ACC112 (cell line): ENCODE results near the gene SYF2.
"Not testable (repeated sequence)": the region's sequence is repeated elsewhere in the genome, so short reads cannot be mapped to it uniquely, and the experiment has no call there.

Experiments used
- H2AFZ ChIP-seq: fragments of 200-600 bp; sonication (generic); one replicate; pipeline ENCODE4 v1.6.0; 2017; ENCODE audit warnings: antibody characterized with exemption, low read length; ENCODE audit not compliant: unreplicated experiment
- H3K27ac ChIP-seq: fragments of 200-600 bp; sonication (generic); 2 replicates; pipeline ENCODE4 v1.5.1; 2014; ENCODE audit warnings: low read depth, mild to moderate bottlenecking, antibody characterized with exemption, low read length, moderate library complexity
- H3K27me3 ChIP-seq: fragments of 200-600 bp; sonication (generic); 2 replicates; pipeline ENCODE4 v1.6.1; 2014; ENCODE audit warnings: mild to moderate bottlenecking, antibody characterized with exemption, low read length, moderate library complexity, mixed read lengths; ENCODE audit not compliant: insufficient read depth
- H3K36me3 ChIP-seq: fragments of 200-600 bp; sonication (generic); 2 replicates; pipeline ENCODE4 v1.6.1; 2016; ENCODE audit warnings: mild to moderate bottlenecking, antibody characterized with exemption, low read length, moderate library complexity, mixed read lengths; ENCODE audit not compliant: insufficient read depth
- H3K4me1 ChIP-seq: fragments of 200-600 bp; sonication (generic); one replicate; pipeline ENCODE4 v1.6.1; 2016; ENCODE audit warnings: low read length, mixed read lengths; ENCODE audit not compliant: insufficient read depth, unreplicated experiment, control insufficient read depth
- H3K4me3 ChIP-seq: fragments of 200-600 bp; sonication (generic); 2 replicates; pipeline ENCODE4 v1.5.1; 2014; ENCODE audit warnings: mild to moderate bottlenecking, low read depth, low read length
- H3K79me2 ChIP-seq: fragments of 200-600 bp; sonication (generic); one replicate; pipeline ENCODE4 v1.6.0; 2016; ENCODE audit warnings: low read length; ENCODE audit not compliant: control insufficient read depth, unreplicated experiment, insufficient read depth

SYF2 gene

GRCh38 chr1:25260336-25260735 lies 28.0 kb upstream of the SYF2 start:
- H3K36me3 ChIP-seq, H3K27me3 ChIP-seq, H2AFZ ChIP-seq, H3K4me1 ChIP-seq: not testable (repeated sequence)
- Histone ChIP-seq H3K27ac (peak overlapping the region; percentile 88), H3K4me3 (peak overlapping the region; percentile 32; the same call in 1 of the 2 replicates), H3K79me2 (peaks cover 11% of the 10 kb centered on the region)

DNA sequence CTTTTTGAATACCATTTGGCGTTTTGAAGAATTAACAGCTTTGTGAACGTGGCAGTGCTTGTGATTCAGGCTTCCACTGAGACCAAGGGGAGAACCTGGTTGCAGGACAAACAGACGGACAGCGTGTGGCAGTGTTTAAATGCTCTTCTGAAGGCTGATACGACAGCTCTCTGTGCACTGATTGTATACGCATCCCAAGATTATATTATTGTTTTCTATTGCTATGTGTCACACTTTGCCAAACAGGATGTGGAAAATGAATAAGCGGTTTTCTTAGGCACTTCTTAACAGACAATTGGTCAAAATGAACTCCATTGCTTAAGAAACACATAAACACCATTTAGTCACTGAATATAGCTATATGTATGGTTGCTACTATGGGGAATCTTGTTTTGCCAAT lies 27.5 kb upstream of the SYF2 start:
- Histone ChIP-seq H3K4me3 (peak overlapping the region; percentile 32; the same call in 1 of the 2 replicates), H3K27ac (peak overlapping the region; percentile 88), H3K79me2 (peaks cover 11% of the 10 kb centered on the region)
- not testable (repeated sequence) for H3K4me1 ChIP-seq, H3K36me3 ChIP-seq, H3K27me3 ChIP-seq, H2AFZ ChIP-seq

- Histone ChIP-seq H3K27me3 (no peaks in the 10 kb centered on the region), H3K36me3 (no peaks in the 10 kb centered on the region), H3K27ac (no peak overlapping the region), H3K79me2 (peaks cover 7% of the 10 kb centered on the region), H3K4me1 (peaks cover 11% of the 10 kb centered on the region), H3K4me3 (no peak overlapping the region), H2AFZ (no peak overlapping the region)
Observed at GRCh38 chr1:25257196-25257595, 24.9 kb upstream of the SYF2 start.

DNA sequence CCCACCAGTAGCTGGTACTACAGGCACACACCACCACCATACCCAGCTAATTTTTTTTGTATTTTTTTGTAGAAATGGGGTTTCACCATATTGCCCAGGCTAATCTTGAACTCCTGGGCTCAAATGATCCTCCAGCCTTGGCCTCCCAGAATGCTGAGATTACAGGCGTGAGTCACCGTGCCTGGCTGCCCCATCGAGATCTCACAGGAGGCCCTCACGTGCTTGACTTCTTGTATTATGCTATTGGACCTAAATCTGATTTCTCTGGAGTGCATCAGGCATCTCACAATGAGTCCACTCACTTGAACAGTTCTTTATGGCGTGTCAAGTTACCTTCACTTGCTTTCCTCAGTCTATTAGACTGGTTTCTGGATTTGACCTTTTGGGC lies 24.3 kb upstream of the SYF2 start:
- Histone ChIP-seq H3K27me3 (no peaks in the 10 kb centered on the region), H3K79me2 (peaks cover 7% of the 10 kb centered on the region), H3K4me1 (peaks cover 11% of the 10 kb centered on the region), H3K4me3 (no peak overlapping the region), H3K36me3 (no peaks in the 10 kb centered on the region), H2AFZ (no peak overlapping the region), H3K27ac (no peak overlapping the region)

DNA sequence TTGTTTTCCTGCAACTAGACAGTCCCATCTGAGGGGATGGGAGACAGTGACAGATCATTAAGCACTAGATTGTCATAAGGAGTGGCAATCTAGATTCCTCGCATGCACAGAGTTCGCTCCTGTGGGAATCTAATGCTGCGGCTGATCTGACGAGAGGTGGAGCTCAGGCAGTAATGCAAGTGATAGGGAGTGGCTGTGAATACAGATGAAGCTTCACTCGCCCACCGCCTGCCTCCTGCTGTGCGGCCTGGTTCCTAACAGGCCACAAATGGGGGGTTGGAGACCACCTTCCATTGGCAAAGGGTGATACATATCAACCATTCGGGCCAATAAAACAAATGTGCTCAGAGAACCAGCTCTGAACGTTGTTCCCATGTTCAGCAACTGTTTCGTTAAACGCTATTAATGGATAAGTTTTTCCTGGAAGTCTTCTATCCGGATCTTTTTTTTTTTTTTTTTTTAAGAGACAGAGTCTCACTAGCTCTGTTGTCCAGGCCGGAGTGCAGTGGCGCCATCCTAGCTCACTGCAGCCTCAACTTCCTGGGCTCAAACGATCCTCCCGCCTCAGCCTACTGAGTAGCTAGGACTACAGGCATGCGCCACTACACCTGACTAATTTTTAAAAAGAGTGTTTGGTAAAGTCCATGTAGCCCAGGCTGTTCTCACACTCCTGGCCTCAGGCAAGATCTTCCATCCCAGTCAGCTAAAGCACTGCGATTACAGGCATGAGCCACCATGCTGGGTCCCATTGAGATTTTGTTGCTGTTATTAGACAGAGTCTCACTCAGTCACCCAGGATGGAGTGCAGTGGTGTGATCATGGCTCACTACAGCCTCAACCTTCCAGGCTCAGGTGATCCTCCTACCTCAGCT lies 23.6 kb upstream of the SYF2 start:
- H3K4me1 ChIP-seq: peaks cover 11% of the 10 kb centered on the region
- H3K27ac ChIP-seq: no peak overlapping the region
- H3K36me3 ChIP-seq: no peaks in the 10 kb centered on the region
- peaks cover 7% of the 10 kb centered on the region for H3K79me2 ChIP-seq
- no peak overlapping the region for H2AFZ ChIP-seq
- no peaks in the 10 kb centered on the region for H3K27me3 ChIP-seq
- H3K4me3 ChIP-seq: no peak overlapping the region

DNA sequence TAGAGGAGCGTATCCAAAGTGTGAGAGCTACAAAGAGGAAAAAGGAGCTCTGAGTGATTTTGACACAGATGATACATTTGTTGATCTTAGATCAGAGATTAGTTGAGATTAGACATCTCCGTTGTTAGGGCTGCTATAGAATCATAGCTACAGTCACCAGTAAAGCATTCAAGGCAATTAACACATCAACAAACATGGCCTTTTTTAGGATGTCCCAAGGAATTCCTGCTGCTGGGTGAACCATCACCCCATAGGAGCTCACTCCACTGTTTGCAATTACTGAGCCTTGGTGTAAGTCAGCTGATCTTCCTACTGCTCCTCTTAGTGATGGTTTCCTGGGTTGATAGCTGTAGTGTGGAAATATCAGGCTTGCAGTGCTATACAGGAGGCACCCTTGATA lies 21.6 kb upstream of the SYF2 start:
- no peak overlapping the region for H3K4me3 ChIP-seq
- H3K27ac ChIP-seq: 0 out of 2 replicates have a peak overlapping the region, but pooled peaks have one; percentile 32
- peaks cover 4% of the 10 kb centered on the region for H3K4me1 ChIP-seq
- no peaks in the 10 kb centered on the region for H3K27me3 ChIP-seq
- no peak overlapping the region for H2AFZ ChIP-seq
- H3K36me3 ChIP-seq: no peaks in the 10 kb centered on the region
- H3K79me2 ChIP-seq: peaks cover 7% of the 10 kb centered on the region

GRCh38 chr1:25247829-25248754 lies 15.8 kb upstream of the SYF2 start:
- H3K4me1 ChIP-seq: peaks cover 22% of the 10 kb centered on the region
- peak overlapping the region; percentile 67 for H2AFZ ChIP-seq
- no peaks in the 10 kb centered on the region for H3K27me3 ChIP-seq
- H3K4me3 ChIP-seq: peak overlapping the region; percentile 97
- H3K79me2 ChIP-seq: peaks cover 41% of the 10 kb centered on the region
- H3K27ac ChIP-seq: peak overlapping the region; percentile 61
- peaks cover 26% of the 10 kb centered on the region for H3K36me3 ChIP-seq

DNA sequence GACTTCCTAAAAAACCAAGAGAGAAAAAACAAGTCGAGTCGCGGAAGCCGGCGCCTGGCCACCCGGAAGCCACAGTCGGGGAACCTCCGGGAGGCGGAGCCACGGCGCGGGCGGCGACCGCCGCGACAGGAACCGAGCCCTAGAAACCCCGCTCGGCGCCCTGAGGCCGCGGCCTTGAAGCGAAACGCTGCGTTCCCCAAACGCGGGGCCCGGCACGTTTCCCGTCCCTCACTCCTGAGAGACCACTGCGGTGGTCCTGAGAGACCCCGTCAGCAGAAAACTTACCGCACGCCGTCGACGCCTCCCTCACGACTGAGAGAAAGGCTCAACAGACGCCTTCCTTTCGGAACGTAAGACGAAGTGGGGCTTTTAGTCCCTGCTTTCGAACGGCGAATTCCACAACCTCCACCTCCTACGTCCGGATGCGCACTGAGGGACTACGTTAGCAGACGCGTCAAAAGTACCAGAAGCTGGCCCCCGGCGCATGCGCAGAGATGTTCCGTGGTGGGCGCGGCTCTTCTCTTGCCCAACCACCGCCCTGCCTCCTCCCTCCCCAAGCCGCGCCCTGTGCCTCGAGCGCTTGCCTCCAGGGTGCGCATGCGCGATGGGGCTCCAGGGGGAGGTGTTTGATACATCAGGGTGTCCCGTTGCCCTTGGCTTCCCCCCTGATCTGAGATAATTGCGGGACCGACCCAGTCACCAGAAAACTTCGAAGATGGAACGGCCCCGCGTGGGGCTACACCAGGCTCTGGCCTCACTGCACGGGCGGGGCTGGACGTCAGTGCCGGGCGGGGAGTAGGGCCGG lies 14.9 kb upstream of the SYF2 start, which contains the start of gene RSRP1:
Gene RSRP1, minus strand, starts transcription at position 431 of the 805 bp plus-strand sequence. CDS start 491 bp downstream, outside the sequence.
- peak within 1 kb of the TSS; percentile 97 for H3K27ac ChIP-seq
- H3K27me3 ChIP-seq: no peaks in the 10 kb centered on the region
- H3K79me2 ChIP-seq: peaks cover 49% of the 10 kb centered on the region
- peak within 1 kb of the TSS; percentile 67 for H2AFZ ChIP-seq
- H3K4me3 ChIP-seq: peak within 1 kb of the TSS; percentile 97
- peaks cover 31% of the 10 kb centered on the region for H3K36me3 ChIP-seq
- peaks cover 27% of the 10 kb centered on the region for H3K4me1 ChIP-seq

GRCh38 chr1:25246600-25247023 lies 14.3 kb upstream of the SYF2 start:
- Histone ChIP-seq H2AFZ (no peak overlapping the region), H3K36me3 (peaks cover 32% of the 10 kb centered on the region), H3K4me1 (peaks cover 27% of the 10 kb centered on the region), H3K4me3 (peak overlapping the region; percentile 97), H3K79me2 (peaks cover 50% of the 10 kb centered on the region), H3K27me3 (no peaks in the 10 kb centered on the region), H3K27ac (peak overlapping the region; percentile 97)
